ENCODE data around the gene PIEZO2.
A peak's percentile ranks its signal among the peaks of the same experiment; 100 is the strongest.

Gene PIEZO2

DNA sequence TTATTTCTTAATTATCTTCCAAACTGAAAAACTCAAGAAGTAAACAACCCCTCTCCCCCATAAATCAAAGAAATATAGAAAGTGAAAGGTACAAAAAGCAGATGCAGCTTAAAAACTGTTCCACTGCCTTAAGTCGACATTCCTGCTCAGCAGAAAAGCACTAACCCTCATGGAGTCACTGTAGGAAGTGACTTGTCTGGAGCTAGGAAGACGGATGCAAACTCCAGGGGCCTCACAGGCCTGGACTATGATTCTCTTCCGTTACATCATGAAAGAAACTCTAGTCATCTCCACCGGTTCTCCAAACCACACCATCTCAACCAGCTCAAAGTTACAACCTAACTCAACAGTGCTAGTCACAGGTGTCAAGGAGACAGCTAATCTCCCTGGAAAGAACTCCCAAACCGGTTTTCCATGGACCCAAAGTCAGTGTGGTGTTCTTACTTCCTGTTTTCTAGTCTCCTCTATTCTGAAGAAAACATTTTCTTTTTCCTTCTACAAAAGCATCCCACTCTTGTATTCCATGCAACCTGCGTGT lies 128.4 kb downstream of the PIEZO2 start:
- Histone ChIP-seq H3K9me3 (ENCODE audit: insufficient read depth, low read depth, low read length) (no peaks in the 10 kb centered on the region), H3K9me2 (replicated peaks; ENCODE audit: low read depth, low read length) (no peaks in the 10 kb centered on the region), H2AFZ (ENCODE audit: low read length) (peak overlapping the region; percentile 37), H3K4me3 (ENCODE audit: low read length, poor library complexity, severe bottlenecking) (no peak overlapping the region), H3K27me3 (ENCODE audit: insufficient read depth, low read length, poor library complexity, severe bottlenecking) (no peaks in the 10 kb centered on the region), H4K20me1 (ENCODE audit: insufficient read depth, low read length, poor library complexity, severe bottlenecking) (no peaks in the 10 kb centered on the region), H3K36me3 (ENCODE audit: insufficient read depth, low read length) (no peaks in the 10 kb centered on the region), H3F3A (ENCODE audit: low read depth) (no peaks in the 10 kb centered on the region), H3K79me2 (ENCODE audit: insufficient read depth, low read length) (no peaks in the 10 kb centered on the region), H3K4me2 (ENCODE audit: low read depth, low read length, poor library complexity, severe bottlenecking) (no peak overlapping the region), H3K4me1 (ENCODE audit: insufficient read depth, low read length, poor library complexity, severe bottlenecking) (peaks cover 13% of the 10 kb centered on the region), H3K9ac (ENCODE audit: low read depth, low read length, poor library complexity, severe bottlenecking) (no peak overlapping the region)
- no peak for TF ChIP-seq EZH2phosphoT487 (IDR thresholded peaks at IDR 0.05; ENCODE audit: borderline replicate concordance)
- TF ChIP-seq, protein P1, sequence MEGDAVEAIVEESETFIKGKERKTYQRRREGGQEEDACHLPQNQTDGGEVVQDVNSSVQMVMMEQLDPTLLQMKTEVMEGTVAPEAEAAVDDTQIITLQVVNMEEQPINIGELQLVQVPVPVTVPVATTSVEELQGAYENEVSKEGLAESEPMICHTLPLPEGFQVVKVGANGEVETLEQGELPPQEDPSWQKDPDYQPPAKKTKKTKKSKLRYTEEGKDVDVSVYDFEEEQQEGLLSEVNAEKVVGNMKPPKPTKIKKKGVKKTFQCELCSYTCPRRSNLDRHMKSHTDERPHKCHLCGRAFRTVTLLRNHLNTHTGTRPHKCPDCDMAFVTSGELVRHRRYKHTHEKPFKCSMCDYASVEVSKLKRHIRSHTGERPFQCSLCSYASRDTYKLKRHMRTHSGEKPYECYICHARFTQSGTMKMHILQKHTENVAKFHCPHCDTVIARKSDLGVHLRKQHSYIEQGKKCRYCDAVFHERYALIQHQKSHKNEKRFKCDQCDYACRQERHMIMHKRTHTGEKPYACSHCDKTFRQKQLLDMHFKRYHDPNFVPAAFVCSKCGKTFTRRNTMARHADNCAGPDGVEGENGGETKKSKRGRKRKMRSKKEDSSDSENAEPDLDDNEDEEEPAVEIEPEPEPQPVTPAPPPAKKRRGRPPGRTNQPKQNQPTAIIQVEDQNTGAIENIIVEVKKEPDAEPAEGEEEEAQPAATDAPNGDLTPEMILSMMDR (conservative IDR thresholded peaks at IDR 0.05; ENCODE audit: low read length), result no peak

DNA sequence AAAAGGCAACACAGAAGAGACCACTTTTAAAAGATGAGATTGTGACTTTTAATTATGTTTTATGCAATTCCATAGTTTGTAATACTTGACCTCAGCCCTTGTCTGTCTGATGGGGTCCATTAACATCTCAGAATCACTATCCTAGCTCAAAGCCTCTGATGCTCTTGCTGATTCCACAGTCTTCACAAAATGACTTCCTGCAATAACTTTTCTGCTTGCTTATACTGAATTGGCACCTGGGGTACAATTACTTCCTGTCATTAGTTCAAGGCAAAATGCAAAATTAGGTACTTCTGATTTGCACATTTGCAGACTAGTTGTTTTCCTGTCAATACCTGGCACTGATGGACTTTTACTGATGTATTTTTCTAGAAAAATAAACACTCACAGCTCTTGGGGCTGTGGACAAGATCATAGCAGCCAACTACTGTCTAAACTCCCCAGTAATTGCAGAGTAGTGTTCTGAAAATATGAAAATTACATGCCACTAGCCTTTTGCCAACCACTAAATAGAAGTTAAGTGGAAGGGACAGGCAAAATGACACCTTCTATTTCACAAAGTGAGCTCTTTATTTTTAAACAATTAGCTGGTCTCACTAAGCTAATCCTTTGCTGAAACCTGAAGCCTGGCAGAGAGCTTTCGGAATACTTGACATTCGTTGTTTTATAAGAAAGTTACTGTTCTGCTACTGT lies 129.1 kb downstream of the PIEZO2 start:
- TF ChIP-seq EZH2phosphoT487 (IDR thresholded peaks at IDR 0.05; ENCODE audit: borderline replicate concordance), result no peak
- TF ChIP-seq, protein P1 (conservative IDR thresholded peaks at IDR 0.05; ENCODE audit: low read length), result no peak
- H3K4me2 ChIP-seq (ENCODE audit: low read depth, low read length, poor library complexity, severe bottlenecking), result peak overlapping the region; percentile 21
- no peak overlapping the region for H3K4me3 ChIP-seq (ENCODE audit: low read length, poor library complexity, severe bottlenecking)
- H3K9ac ChIP-seq (ENCODE audit: low read depth, low read length, poor library complexity, severe bottlenecking), result no peak overlapping the region
- H3K79me2 ChIP-seq (ENCODE audit: insufficient read depth, low read length), result no peaks in the 10 kb centered on the region
- H4K20me1 ChIP-seq (ENCODE audit: insufficient read depth, low read length, poor library complexity, severe bottlenecking), result no peaks in the 10 kb centered on the region
- H3K4me1 ChIP-seq (ENCODE audit: insufficient read depth, low read length, poor library complexity, severe bottlenecking), result peaks cover 13% of the 10 kb centered on the region
- H3K27me3 ChIP-seq (ENCODE audit: insufficient read depth, low read length, poor library complexity, severe bottlenecking), result no peaks in the 10 kb centered on the region
- peak overlapping the region; percentile 37; the same call in 1 of the 2 replicates for H2AFZ ChIP-seq (ENCODE audit: low read length)
- no peaks in the 10 kb centered on the region for H3F3A ChIP-seq (ENCODE audit: low read depth)
- no peaks in the 10 kb centered on the region for H3K9me2 ChIP-seq (replicated peaks; ENCODE audit: low read depth, low read length)
- no peaks in the 10 kb centered on the region for H3K9me3 ChIP-seq (ENCODE audit: insufficient read depth, low read depth, low read length)
- no peaks in the 10 kb centered on the region for H3K36me3 ChIP-seq (ENCODE audit: insufficient read depth, low read length)

- Histone ChIP-seq H2AFZ (ENCODE audit: low read length) (no peak overlapping the region), H3F3A (ENCODE audit: low read depth) (no peaks in the 10 kb centered on the region), H3K36me3 (ENCODE audit: insufficient read depth, low read length) (no peaks in the 10 kb centered on the region), H3K9me3 (ENCODE audit: insufficient read depth, low read depth, low read length) (no peaks in the 10 kb centered on the region), H4K20me1 (ENCODE audit: insufficient read depth, low read length, poor library complexity, severe bottlenecking) (no peaks in the 10 kb centered on the region), H3K9ac (ENCODE audit: low read depth, low read length, poor library complexity, severe bottlenecking) (no peak overlapping the region), H3K4me1 (ENCODE audit: insufficient read depth, low read length, poor library complexity, severe bottlenecking) (peaks cover 13% of the 10 kb centered on the region), H3K79me2 (ENCODE audit: insufficient read depth, low read length) (no peaks in the 10 kb centered on the region), H3K9me2 (replicated peaks; ENCODE audit: low read depth, low read length) (no peaks in the 10 kb centered on the region), H3K4me2 (ENCODE audit: low read depth, low read length, poor library complexity, severe bottlenecking) (no peak overlapping the region), H3K27me3 (ENCODE audit: insufficient read depth, low read length, poor library complexity, severe bottlenecking) (no peaks in the 10 kb centered on the region), H3K4me3 (ENCODE audit: low read length, poor library complexity, severe bottlenecking) (no peak overlapping the region)
- TF ChIP-seq, protein P1 (conservative IDR thresholded peaks at IDR 0.05; ENCODE audit: low read length), result no peak
- TF ChIP-seq EZH2phosphoT487 (IDR thresholded peaks at IDR 0.05; ENCODE audit: borderline replicate concordance), result no peak
Measured at GRCh38 chr18:11019295-11020105, 129.9 kb downstream of the PIEZO2 start.
